Ovary (tissue), 9 donors: ENCODE results near the gene ACTN1. TPM values are rescaled to one million over a fixed set of nuclear protein-coding genes. Genes with fewer than 3 reads are reported as not detected.

Experiments
- DNase-seq, 5 donors: peaks; one replicate each; pipeline ENCODE4 v3.0.0-alpha.2; 2019 to 2020
- H3K27ac ChIP-seq, 2 donors: fragments of 200-600 bp; one replicate each; pipeline versions ENCODE4 v1.5.1 to v1.8.0; 2019 to 2022
- H3K27me3 ChIP-seq: fragments of 200-600 bp; one replicate; pipeline ENCODE4 v1.8.0; 2022
- H3K36me3 ChIP-seq: fragments of 200-600 bp; sonication (generic); one replicate; pipeline ENCODE4 v1.5.1; 2019
- H3K4me1 ChIP-seq: one replicate; pipeline ENCODE4 v1.8.1; 2013; ENCODE audit warnings: mild to moderate bottlenecking, moderate library complexity; ENCODE audit not compliant: insufficient read depth
- H3K4me3 ChIP-seq: fragments of 200-600 bp; sonication (generic); one replicate; pipeline ENCODE4 v1.5.1; 2017
- H3K9me3 ChIP-seq, 2 donors: fragments of 200-600 bp in 1 of 2; sonication (generic) in 1 of 2; one replicate each; pipeline versions ENCODE4 v1.5.1 to v1.8.1; 2013 to 2019; ENCODE audit warnings: mild to moderate bottlenecking in 1 of 2, moderate library complexity in 1 of 2
- EP300 ChIP-seq: sonication (generic); formaldehyde crosslinking; IDR thresholded peaks from one replicate; pipeline ENCODE4 v1.6.1; 2017; ENCODE audit warnings: antibody characterized with exemption
- POLR2A ChIP-seq: fragments of 450-650 bp; IDR thresholded peaks from one replicate; pipeline ENCODE4 v1.6.1; 2017; ENCODE audit warnings: antibody characterized with exemption, mild to moderate bottlenecking, moderate library complexity
- WGBS, 3 donors: extraction: QIAGEN DNeasy Blood & Tissue Kit in 1 of 3; methylation state at CpG; one replicate each; pipeline versions ENCODE4 v1.1.5 to v1.1.7; 2013 to 2017; 5-methylcytosine and 5-hydroxymethylcytosine counted together
- intact Hi-C, 4 donors: fragments of 100-400 bp; cut with DNase I; formaldehyde crosslinking; loops; one replicate each; pipeline versions ENCODE4 v1.11.0 to v1.15.1; 2022 to 2023
- polyA plus RNA-seq, 2 donors: library from polyadenylated mRNA; stranded (reverse); fragments of 200-250 nt in 1 of 2; fragments of 350-450 nt in 1 of 2; fragmentation: Illumina TruSeq in 1 of 2; extraction: RNeasy Lipid Tissue Mini Kit (QIAGEN cat#74804) in 1 of 2; gene quantifications; one replicate each; pipeline ENCODE4 v1.2.3, GENCODE V29; 2013 to 2014
- total RNA-seq, 7 donors: library from RNA; depleted of rRNA in 2 of 7; stranded (reverse); fragments of >200 nt in 2 of 7; fragmentation: NEBNext Ultra II Directional in 3 of 7; extraction: Animal tissue kit (Norgen Biotek cat#: 25700) in 3 of 7; gene quantifications; one replicate each; pipeline versions ENCODE4 v1.1.0 to v1.2.4, GENCODE V29; 2016 to 2023
- TF ChIP-seq, protein P1 (sequence below), 3 donors: fragments of 450-650 bp in 2 of 3; fragments of 200-600 bp in 1 of 3; IDR thresholded peaks; one replicate each; pipeline versions ENCODE4 v1.5.1 to v1.8.0; 2016 to 2022; ENCODE audit warnings: antibody characterized with exemption in 3 of 3, mild to moderate bottlenecking in 1 of 3
- donor health status: DM: no; HTN: no; CAD: no; lungs with moderate emphysema.
- donor health status: DM: no; HTN: no; CAD: no.
- donor health status: Bipolar disorder and iron deficiency.
- donor health status: DM: yes; HTN: yes; CAD: no.
- donor health status: DM: no; HTN: no; CAD: no.
- donor health status: DM: yes; HTN: yes; CAD: no.

Gene ACTN1
- total and polyA plus RNA-seq, 9 donors = 39.0 to 203 (median 138) TPM

DNA sequence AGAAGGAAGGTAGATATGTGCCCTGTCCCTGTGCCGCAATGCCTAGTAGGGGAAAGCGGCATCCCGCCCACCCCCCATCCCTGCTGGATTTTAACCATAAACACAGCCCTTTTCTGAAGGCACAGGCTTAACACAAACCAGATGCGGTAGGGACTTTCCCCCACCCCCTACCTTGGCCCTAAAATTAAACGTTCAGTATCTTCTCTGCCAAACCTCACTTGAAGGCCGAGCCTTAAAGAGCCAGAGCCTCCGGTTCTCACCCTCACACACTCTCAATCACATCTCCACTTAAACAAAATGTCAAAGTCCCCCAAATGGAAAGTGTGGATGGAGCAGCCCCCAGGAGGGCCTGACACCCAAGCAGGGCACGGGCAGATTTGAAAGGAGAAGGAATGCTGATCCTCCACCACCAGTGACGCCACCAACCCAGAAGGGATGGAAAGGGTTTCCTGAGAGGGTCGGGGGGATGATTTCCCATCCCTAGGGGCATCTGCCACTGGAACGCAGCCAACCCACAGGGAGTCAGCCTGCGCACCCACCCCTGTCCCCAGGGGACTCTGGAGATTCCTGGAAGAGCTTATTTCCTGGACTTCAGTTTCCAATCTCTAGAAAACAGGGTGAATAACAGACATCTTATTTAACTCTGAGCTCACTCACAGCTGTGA is 26.4 kb downstream of the ACTN1 start:
- peak; percentile 42 to 63 (median 60) for DNase-seq
- Histone ChIP-seq H3K27ac (peak overlapping the region; percentile 47 to 63), H3K9me3 (no peaks in the 10 kb centered on the region), H3K4me1 (peaks cover 45% of the 10 kb centered on the region), H3K4me3 (peak overlapping the region; percentile 19), H3K36me3 (no peaks in the 10 kb centered on the region), H3K27me3 (no peaks in the 10 kb centered on the region)
- 5 to 13% (median 10%) methylated on average over 12 of the region's 12 CpGs for WGBS, 3 donors
- intact Hi-C loops = loop anchor here in 1 of 4 donors (2.0 kb wide), 1 partner anchor 24 kb away; no protein-coding TSS in a partner anchor
- TF ChIP-seq POLR2A (no peak), EP300 (no peak)
- TF ChIP-seq, protein P1, sequence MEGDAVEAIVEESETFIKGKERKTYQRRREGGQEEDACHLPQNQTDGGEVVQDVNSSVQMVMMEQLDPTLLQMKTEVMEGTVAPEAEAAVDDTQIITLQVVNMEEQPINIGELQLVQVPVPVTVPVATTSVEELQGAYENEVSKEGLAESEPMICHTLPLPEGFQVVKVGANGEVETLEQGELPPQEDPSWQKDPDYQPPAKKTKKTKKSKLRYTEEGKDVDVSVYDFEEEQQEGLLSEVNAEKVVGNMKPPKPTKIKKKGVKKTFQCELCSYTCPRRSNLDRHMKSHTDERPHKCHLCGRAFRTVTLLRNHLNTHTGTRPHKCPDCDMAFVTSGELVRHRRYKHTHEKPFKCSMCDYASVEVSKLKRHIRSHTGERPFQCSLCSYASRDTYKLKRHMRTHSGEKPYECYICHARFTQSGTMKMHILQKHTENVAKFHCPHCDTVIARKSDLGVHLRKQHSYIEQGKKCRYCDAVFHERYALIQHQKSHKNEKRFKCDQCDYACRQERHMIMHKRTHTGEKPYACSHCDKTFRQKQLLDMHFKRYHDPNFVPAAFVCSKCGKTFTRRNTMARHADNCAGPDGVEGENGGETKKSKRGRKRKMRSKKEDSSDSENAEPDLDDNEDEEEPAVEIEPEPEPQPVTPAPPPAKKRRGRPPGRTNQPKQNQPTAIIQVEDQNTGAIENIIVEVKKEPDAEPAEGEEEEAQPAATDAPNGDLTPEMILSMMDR (IDR thresholded peaks at IDR 0.05) = no peak

DNA sequence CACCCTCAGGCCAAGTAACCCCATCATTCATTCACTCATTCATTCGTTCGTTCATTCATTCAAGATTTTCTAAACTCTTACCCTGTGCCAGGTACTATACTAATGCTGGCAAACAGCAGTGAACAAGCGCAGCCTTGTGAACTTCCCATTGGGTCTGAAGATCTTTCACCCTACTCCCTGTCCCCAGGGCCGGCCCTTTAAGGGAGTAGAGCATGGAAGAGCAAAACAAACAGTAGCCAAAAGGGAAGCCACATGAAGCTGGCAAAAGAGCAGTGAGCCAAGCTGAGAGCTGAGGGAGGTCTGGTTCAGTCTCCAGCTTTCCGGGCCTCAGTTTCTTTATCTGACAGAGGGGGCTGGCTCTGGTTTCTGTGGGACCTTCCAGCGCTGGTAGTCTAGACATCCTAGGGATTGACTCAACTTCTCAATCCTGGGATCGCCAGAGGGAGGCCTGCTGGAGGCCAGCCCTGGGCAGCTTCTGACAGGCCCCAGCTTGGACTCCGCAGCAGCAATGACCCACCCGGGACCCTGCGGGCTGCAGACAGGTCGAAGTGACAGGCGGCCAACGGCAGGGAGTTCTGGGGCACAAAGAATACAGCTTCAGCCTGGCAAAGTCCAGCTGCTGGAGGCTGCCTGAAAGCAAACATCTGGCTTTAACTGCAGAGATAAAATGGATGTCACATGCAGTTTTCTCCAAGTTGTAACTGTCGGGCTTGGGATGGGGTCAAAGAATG is 27.1 kb downstream of the ACTN1 start:
- Histone ChIP-seq H3K4me1 (peaks cover 46% of the 10 kb centered on the region), H3K36me3 (no peaks in the 10 kb centered on the region), H3K27me3 (no peaks in the 10 kb centered on the region), H3K4me3 (peak overlapping the region; percentile 6), H3K27ac (peak overlapping the region; percentile 47 to 63), H3K9me3 (no peaks in the 10 kb centered on the region)
- intact Hi-C loops = loop anchor here in 1 of 4 donors (2.0 kb wide), 1 partner anchor 25 kb away; no protein-coding TSS in a partner anchor
- TF ChIP-seq, protein P1 (IDR thresholded peaks at IDR 0.05) = no peak
- no peak for TF ChIP-seq EP300
- TF ChIP-seq POLR2A = no peak
- WGBS, 3 donors = 20 to 25% (median 21%) methylated on average over 14 of the region's 14 CpGs
- DNase-seq = peak in 4 of 5 donors; percentile 45 to 63 (median 59)

DNA sequence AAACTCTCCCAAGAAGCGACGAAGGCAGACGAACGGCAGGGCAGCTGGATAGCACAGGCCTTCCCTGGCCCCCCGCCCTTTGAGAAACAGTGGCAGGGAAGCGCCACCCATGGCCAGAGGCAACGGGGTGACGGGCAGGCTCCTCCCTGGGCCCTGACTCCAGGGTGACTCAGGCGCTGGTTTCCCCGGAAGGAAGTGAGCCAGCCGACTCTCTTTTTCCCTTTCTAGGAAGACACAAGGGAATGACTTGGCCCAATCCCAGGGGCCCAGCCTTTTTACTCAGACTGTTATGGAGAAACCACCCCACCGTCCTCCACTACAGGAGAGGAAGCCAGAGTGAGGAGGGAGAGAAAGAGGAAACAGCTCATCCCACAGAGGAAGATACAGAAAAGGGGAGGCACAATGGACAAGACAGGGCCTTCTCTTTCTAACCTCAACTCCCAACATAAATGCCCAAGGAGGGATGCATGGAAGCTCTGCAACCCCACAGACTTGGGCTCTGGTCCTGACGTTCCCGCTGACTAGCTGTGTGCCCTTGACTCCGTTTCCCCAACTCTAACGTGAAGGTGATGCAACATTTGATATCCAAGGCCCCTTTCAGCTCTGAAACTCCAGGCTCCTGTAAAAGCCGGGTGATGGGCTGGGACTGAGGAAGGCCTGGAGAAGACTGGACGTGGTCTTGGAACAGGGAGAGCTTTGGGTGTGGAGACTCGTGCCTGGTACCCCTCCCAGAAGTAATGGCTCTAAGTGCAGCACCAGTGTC is 27.9 kb downstream of the ACTN1 start:
- Histone ChIP-seq H3K9me3 (no peaks in the 10 kb centered on the region), H3K27ac (peak overlapping the region; percentile 27 to 63), H3K36me3 (no peaks in the 10 kb centered on the region), H3K4me3 (no peak overlapping the region), H3K27me3 (no peaks in the 10 kb centered on the region), H3K4me1 (peaks cover 46% of the 10 kb centered on the region)
- 32 to 40% (median 35%) methylated on average over 18 to 19 of the region's 19 CpGs for WGBS, 3 donors
- peak; percentile 80 to 94 (median 87) for DNase-seq
- TF ChIP-seq POLR2A (no peak), EP300 (no peak)
- TF ChIP-seq, protein P1 (IDR thresholded peaks at IDR 0.05) = no peak
- intact Hi-C loops = no loop called here

DNA sequence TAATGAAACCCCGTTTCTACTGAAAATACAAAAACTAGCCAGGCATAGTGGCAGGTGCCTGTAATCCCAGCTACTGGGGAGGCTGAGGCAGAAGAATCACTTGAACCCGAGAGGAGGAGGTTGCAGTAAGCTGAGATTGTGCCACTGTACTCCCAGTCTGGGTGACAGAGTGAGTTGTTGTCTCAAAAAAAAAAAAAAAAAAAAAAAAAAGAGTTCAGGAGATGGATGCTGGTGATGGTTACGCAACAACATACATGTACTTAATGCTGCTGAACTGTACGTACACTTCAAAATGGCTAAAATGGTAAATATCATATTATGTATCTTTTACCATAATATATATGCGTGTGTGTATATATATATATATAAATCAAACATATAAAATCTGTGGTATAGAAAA is 29.0 kb downstream of the ACTN1 start:
- 76 to 85% (median 84%) methylated on average over 5 of the region's 5 CpGs for WGBS, 3 donors
- Histone ChIP-seq H3K9me3 (no peaks in the 10 kb centered on the region), H3K36me3 (no peaks in the 10 kb centered on the region), H3K4me3 (no peak overlapping the region), H3K27me3 (no peaks in the 10 kb centered on the region), H3K4me1 (peaks cover 42% of the 10 kb centered on the region), H3K27ac (no peak overlapping the region)
- no peak for DNase-seq
- intact Hi-C loops = no loop called here
- TF ChIP-seq POLR2A (no peak), EP300 (no peak)
- TF ChIP-seq, protein P1 (IDR thresholded peaks at IDR 0.05) = no peak
